OCI-M2 (cell line): Measurements from ENCODE around the gene PNPLA6.
"Not testable (repeated sequence)": the region's sequence is repeated elsewhere in the genome, so short reads cannot be mapped to it uniquely, and the experiment has no call there.

Source experiments
- DNase-seq: peaks from one replicate; lab custom pipeline; 2025; ENCODE audit not compliant: unreplicated experiment; lab: John Stamatoyannopoulos, UW

PNPLA6 gene

GRCh38 chr19:7550987-7551761, 15.7 kb downstream of the PNPLA6 start:
- no peak for DNase-seq

- DNase-seq, result no peak
Measured at GRCh38 chr19:7552781-7553180, 17.3 kb downstream of the PNPLA6 start.

- no peak for DNase-seq
Measured at GRCh38 chr19:7554565-7554964, 19.0 kb downstream of the PNPLA6 start.

GRCh38 chr19:7554990-7555864, 19.7 kb downstream of the PNPLA6 start:
- no peak for DNase-seq

GRCh38 chr19:7556696-7557315, 21.3 kb downstream of the PNPLA6 start:
- DNase-seq, result no peak

- DNase-seq, result no peak
Measured at GRCh38 chr19:7558667-7559066, 23.1 kb downstream of the PNPLA6 start.

- DNase-seq, result no peak
Measured at GRCh38 chr19:7559102-7559501, 23.6 kb downstream of the PNPLA6 start.

- no peak for DNase-seq
Measured at GRCh38 chr19:7560255-7560654, 24.7 kb downstream of the PNPLA6 start.

- DNase-seq, result no peak
Measured at GRCh38 chr19:7561325-7561724, 25.8 kb downstream of the PNPLA6 start.

- no peak for DNase-seq
Measured at GRCh38 chr19:7562646-7563393, 27.3 kb downstream of the PNPLA6 start.

GRCh38 chr19:7564866-7565265, 29.3 kb downstream of the PNPLA6 start:
- DNase-seq, result no peak

- DNase-seq, result no peak
Measured at GRCh38 chr19:7565332-7565731, 29.8 kb downstream of the PNPLA6 start.

- no peak for DNase-seq
Measured at GRCh38 chr19:7570761-7571160, 35.2 kb downstream of the PNPLA6 start.

- no peak for DNase-seq
Measured at GRCh38 chr19:7575434-7576040, 40.0 kb downstream of the PNPLA6 start.

- not testable (repeated sequence) for DNase-seq
Measured at GRCh38 chr19:7577422-7577821, 41.9 kb downstream of the PNPLA6 start.

GRCh38 chr19:7578127-7578526, 42.6 kb downstream of the PNPLA6 start:
- DNase-seq, result no peak

GRCh38 chr19:7579182-7579581, 43.7 kb downstream of the PNPLA6 start:
- DNase-seq, result no peak

- DNase-seq, result no peak
Measured at GRCh38 chr19:7582446-7582845, 46.9 kb downstream of the PNPLA6 start.

GRCh38 chr19:7589822-7590221, 54.3 kb downstream of the PNPLA6 start:
- no peak for DNase-seq

GRCh38 chr19:7590256-7590655, 54.7 kb downstream of the PNPLA6 start:
- no peak for DNase-seq
